Coronary artery (tissue), 2 donors: ENCODE results near the gene PLAGL1.

ENCODE experiments used
- DNase-seq: peaks from one replicate; pipeline ENCODE4 v3.0.0-alpha.2; 2017; ENCODE audit warnings: low spot score
- H3K27ac ChIP-seq, 2 donors: fragments of 200-600 bp; sonication (generic); one replicate each; pipeline ENCODE4 v1.5.1; 2016 to 2019
- H3K4me3 ChIP-seq: fragments of 200-600 bp; sonication (generic); 2 replicates; pipeline ENCODE4 v1.5.1; 2016; ENCODE audit warnings: mild to moderate bottlenecking, moderate library complexity
- CTCF ChIP-seq: fragments of 200-600 bp; sonication (generic); IDR thresholded peaks from one replicate; pipeline ENCODE4 v1.5.1; 2019; ENCODE audit warnings: antibody characterized with exemption

The PLAGL1 gene

DNA sequence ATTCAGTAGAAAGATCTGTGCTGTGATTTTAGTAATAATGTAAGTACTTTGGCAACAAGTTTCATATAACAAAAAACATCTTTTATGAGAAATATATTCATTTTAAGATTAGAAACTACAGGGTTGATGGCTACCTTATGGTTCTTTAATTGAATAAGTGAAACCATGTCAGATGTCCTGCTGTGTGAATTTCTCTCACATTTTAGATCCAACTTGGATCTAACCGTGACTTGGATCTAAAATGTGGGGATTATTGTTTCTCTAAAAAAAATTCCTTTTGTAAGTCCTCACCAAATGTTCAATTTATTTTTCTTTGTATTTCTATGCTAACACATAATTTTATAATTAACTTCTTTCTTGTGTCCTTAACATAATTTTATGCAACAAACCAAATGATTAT is 113.4 kb downstream of the PLAGL1 start:
- H3K4me3 ChIP-seq, result no peak overlapping the region
- no peak for DNase-seq
- no peak for TF ChIP-seq CTCF
- H3K27ac ChIP-seq, result no peak overlapping the region
